A549 (cell line): ENCODE data around the gene SETX.

Experiments
- CBX8 ChIP-seq: fragments of 200-600 bp; sonication (generic); IDR thresholded peaks from 2 replicates; pipeline ENCODE4 v1.6.1; 2016
- CTCF ChIP-seq: fragments of >200 bp; sonication (Bioruptor Twin); formaldehyde crosslinking; IDR thresholded peaks from 3 replicates; pipeline ENCODE4 v1.5.1; 2016
- EHMT2 ChIP-seq: fragments of 200-600 bp; sonication (generic); IDR thresholded peaks from 2 replicates; pipeline ENCODE4 v1.6.1; 2016; ENCODE audit warnings: antibody characterized with exemption, low read depth, mild to moderate bottlenecking, moderate library complexity
- ELK1 ChIP-seq: fragments of 150-350 bp; IDR thresholded peaks from 2 replicates; pipeline ENCODE4 v1.6.1; 2014; ENCODE audit warnings: low read depth, mild to moderate bottlenecking, low read length
- EP300 ChIP-seq, 2 experiments: fragments of >200 bp; sonication (Bioruptor Twin); formaldehyde crosslinking; IDR thresholded peaks; 2 replicates in 1 of 2; 3 replicates in 1 of 2; pipeline ENCODE4 v1.6.1; 2016 to 2017
- JUNB ChIP-seq: fragments of >200 bp; sonication (Bioruptor Twin); formaldehyde crosslinking; IDR thresholded peaks from 2 replicates; pipeline ENCODE4 v1.6.1; 2016
- KDM1A ChIP-seq: fragments of 200-600 bp; sonication (generic); IDR thresholded peaks from 2 replicates; pipeline ENCODE4 v1.6.1; 2016; ENCODE audit warnings: low read depth, mild to moderate bottlenecking
- NFE2L2 ChIP-seq: fragments of 150-350 bp; conservative IDR thresholded peaks from 2 replicates; pipeline ENCODE4 v1.6.1; 2014; ENCODE audit warnings: low read length
- POLR2A ChIP-seq: IDR thresholded peaks from 2 replicates; pipeline ENCODE4 v1.6.1; 2012; ENCODE audit warnings: mild to moderate bottlenecking, low read length
- REST ChIP-seq: fragments of 200-600 bp; sonication (generic); IDR thresholded peaks from 2 replicates; pipeline ENCODE4 v1.6.1; 2016; ENCODE audit warnings: antibody characterized with exemption, mild to moderate bottlenecking, moderate library complexity
- SMC3 ChIP-seq: fragments of >200 bp; sonication (Bioruptor Twin); formaldehyde crosslinking; IDR thresholded peaks from 3 replicates; pipeline ENCODE4 v1.6.1; 2018; ENCODE audit warnings: inconsistent platforms
- ZFP36 ChIP-seq: fragments of 450-650 bp; IDR thresholded peaks from 2 replicates; pipeline ENCODE4 v1.6.1; 2014; ENCODE audit warnings: borderline replicate concordance; ENCODE audit not compliant: partially characterized antibody
- ZNF302 ChIP-seq: fragments of 250-450 bp; sonication (Bioruptor Pico); IDR thresholded peaks from 2 replicates; pipeline ENCODE4 v1.9.0; 2021; ENCODE audit warnings: inconsistent platforms, mild to moderate bottlenecking, moderate library complexity

- TF ChIP-seq CTCF (no peak), KDM1A (no peak), EP300 (IDR thresholded peaks at IDR 0.05) (no peak), CBX8 (no peak), ZNF302 (CRISPR knock-in tag) (no peak), ZFP36 (no peak), ELK1 (no peak), JUNB (no peak), POLR2A (no peak), NFE2L2 (no peak), EHMT2 (no peak), SMC3 (no peak), REST (no peak)
Observed at GRCh38 chr9:132283165-132283564, 71.6 kb downstream of the SETX start.
